Karpas-422 (cell line): Measurements from ENCODE around the gene DEXI. TPM values are rescaled to one million over a fixed set of nuclear protein-coding genes. Genes with fewer than 3 reads are reported as not detected.

Source experiments
- DNase-seq: peaks from one replicate; pipeline ENCODE4 v3.0.0-alpha.2; 2015
- H2AFZ ChIP-seq: fragments of 200-600 bp; sonication (generic); 2 replicates; pipeline ENCODE4 v1.6.1; 2014; ENCODE audit warnings: antibody characterized with exemption, low read length, mixed read lengths
- H3K27ac ChIP-seq: fragments of 200-600 bp; sonication (generic); 2 replicates; pipeline ENCODE4 v1.5.1; 2014; ENCODE audit warnings: mild to moderate bottlenecking, low read length, moderate library complexity
- H3K27me3 ChIP-seq: fragments of 200-600 bp; sonication (generic); 2 replicates; pipeline ENCODE4 v1.6.1; 2014; ENCODE audit warnings: low read length, mixed read lengths
- H3K36me3 ChIP-seq: fragments of 200-600 bp; sonication (generic); 2 replicates; pipeline ENCODE4 v1.6.1; 2014; ENCODE audit warnings: low read length, mixed read lengths; ENCODE audit not compliant: insufficient read depth
- H3K4me1 ChIP-seq: fragments of 200-600 bp; sonication (generic); 2 replicates; pipeline ENCODE4 v1.6.1; 2014; ENCODE audit warnings: mild to moderate bottlenecking, low read length, mixed read lengths
- H3K4me2 ChIP-seq: fragments of 200-600 bp; sonication (generic); 2 replicates; pipeline ENCODE4 v1.6.1; 2014; ENCODE audit warnings: low read length, low read depth, mild to moderate bottlenecking; ENCODE audit not compliant: poor library complexity, severe bottlenecking
- H3K4me3 ChIP-seq: fragments of 200-600 bp; sonication (generic); 2 replicates; pipeline ENCODE4 v1.5.1; 2014; ENCODE audit warnings: mild to moderate bottlenecking, antibody characterized with exemption, low read length, mixed read lengths
- H3K79me2 ChIP-seq: fragments of 200-600 bp; sonication (generic); 2 replicates; pipeline ENCODE4 v1.6.1; 2014; ENCODE audit warnings: mild to moderate bottlenecking, low read length, mixed read lengths
- H3K9ac ChIP-seq: fragments of 200-600 bp; sonication (generic); 2 replicates; pipeline ENCODE4 v1.6.0; 2014; ENCODE audit warnings: low read length
- H3K9me2 ChIP-seq: fragments of 200-600 bp; sonication (generic), shearing (Covaris generic); replicated peaks from 2 replicates; pipeline ENCODE4 v1.6.0; 2014; ENCODE audit warnings: mild to moderate bottlenecking, low read length, moderate library complexity; ENCODE audit not compliant: insufficient read depth
- H3K9me3 ChIP-seq: fragments of 300-700, 200-600 bp; sonication (generic); 2 replicates; pipeline ENCODE4 v1.6.1; 2014; ENCODE audit warnings: low read length, mixed read lengths
- H4K20me1 ChIP-seq: fragments of 200-600 bp; sonication (generic); 2 replicates; pipeline ENCODE4 v1.6.1; 2014; ENCODE audit warnings: mild to moderate bottlenecking, antibody characterized with exemption, low read length, low read depth; ENCODE audit not compliant: insufficient read depth
- total RNA-seq: library from RNA; depleted of rRNA; stranded (reverse); fragments of >200 nt; shearing (Covaris generic); gene quantifications from 2 replicates; pipeline ENCODE4 v1.2.3, GENCODE V29; 2014; ENCODE audit warnings: low replicate concordance

The DEXI gene
- total RNA-seq, 1 experiment from 2014 or later, result 40.7 TPM

- Histone ChIP-seq H3K4me2 (peak overlapping the region; percentile 92), H3K9ac (peak overlapping the region; percentile 77), H3K27ac (peak overlapping the region; percentile 99), H3K9me3 (no peaks in the 10 kb centered on the region), H3K27me3 (no peaks in the 10 kb centered on the region), H3K36me3 (no peaks in the 10 kb centered on the region), H3K79me2 (no peaks in the 10 kb centered on the region), H4K20me1 (no peaks in the 10 kb centered on the region), H3K4me1 (peaks cover 68% of the 10 kb centered on the region), H2AFZ (peak overlapping the region; percentile 44), H3K9me2 (no peaks in the 10 kb centered on the region), H3K4me3 (peak overlapping the region; percentile 68)
- DNase-seq, result peak; percentile 88
These were observed 40.3 kb upstream of the DEXI start for GRCh38 chr16:10982465-10983150.

GRCh38 chr16:10981697-10982216, 39.5 kb upstream of the DEXI start:
- no peak overlapping the region for H2AFZ ChIP-seq
- H3K9me2 ChIP-seq, result no peaks in the 10 kb centered on the region
- no peaks in the 10 kb centered on the region for H3K27me3 ChIP-seq
- no peaks in the 10 kb centered on the region for H4K20me1 ChIP-seq
- no peaks in the 10 kb centered on the region for H3K36me3 ChIP-seq
- no peaks in the 10 kb centered on the region for H3K9me3 ChIP-seq
- H3K4me2 ChIP-seq, result peak overlapping the region; percentile 92
- peak overlapping the region; percentile 60 for H3K9ac ChIP-seq
- peak; percentile 96 for DNase-seq
- H3K27ac ChIP-seq, result peak overlapping the region; percentile 99
- peaks cover 62% of the 10 kb centered on the region for H3K4me1 ChIP-seq
- H3K79me2 ChIP-seq, result no peaks in the 10 kb centered on the region
- peak overlapping the region; percentile 68 for H3K4me3 ChIP-seq

GRCh38 chr16:10980813-10981212, 38.5 kb upstream of the DEXI start:
- no peak for DNase-seq
- Histone ChIP-seq H2AFZ (peak overlapping the region; percentile 57; the same call in 1 of the 2 replicates), H3K9ac (peak overlapping the region; percentile 60), H3K27ac (peak overlapping the region; percentile 99), H3K4me1 (peaks cover 58% of the 10 kb centered on the region), H3K9me3 (no peaks in the 10 kb centered on the region), H3K79me2 (no peaks in the 10 kb centered on the region), H3K36me3 (no peaks in the 10 kb centered on the region), H3K9me2 (no peaks in the 10 kb centered on the region), H3K4me3 (peak overlapping the region; percentile 51; the same call in 1 of the 2 replicates), H3K27me3 (no peaks in the 10 kb centered on the region), H3K4me2 (peak overlapping the region; percentile 92), H4K20me1 (no peaks in the 10 kb centered on the region)

- Histone ChIP-seq H3K9me2 (no peaks in the 10 kb centered on the region), H3K27ac (peak overlapping the region; percentile 99), H3K4me1 (peaks cover 54% of the 10 kb centered on the region), H3K9ac (peak overlapping the region; percentile 60; the same call in 1 of the 2 replicates), H3K4me3 (no peak overlapping the region), H3K9me3 (no peaks in the 10 kb centered on the region), H2AFZ (no peak overlapping the region), H3K79me2 (no peaks in the 10 kb centered on the region), H4K20me1 (no peaks in the 10 kb centered on the region), H3K27me3 (no peaks in the 10 kb centered on the region), H3K4me2 (peak overlapping the region; percentile 92), H3K36me3 (no peaks in the 10 kb centered on the region)
- no peak for DNase-seq
These were observed 37.7 kb upstream of the DEXI start for GRCh38 chr16:10979717-10980601.

- Histone ChIP-seq H3K4me2 (no peak overlapping the region), H3K9ac (no peak overlapping the region), H3K79me2 (no peaks in the 10 kb centered on the region), H2AFZ (no peak overlapping the region), H3K4me3 (no peak overlapping the region), H3K4me1 (peaks cover 51% of the 10 kb centered on the region), H3K9me3 (no peaks in the 10 kb centered on the region), H3K9me2 (no peaks in the 10 kb centered on the region), H4K20me1 (no peaks in the 10 kb centered on the region), H3K27me3 (no peaks in the 10 kb centered on the region), H3K27ac (peak overlapping the region; percentile 99; the same call in 1 of the 2 replicates), H3K36me3 (no peaks in the 10 kb centered on the region)
- DNase-seq, result no peak
These were observed 36.7 kb upstream of the DEXI start for GRCh38 chr16:10978871-10979446.

GRCh38 chr16:10978124-10978523, 35.9 kb upstream of the DEXI start:
- Histone ChIP-seq H3K9me2 (no peaks in the 10 kb centered on the region), H3K9me3 (no peaks in the 10 kb centered on the region), H3K4me3 (no peak overlapping the region), H3K27me3 (no peaks in the 10 kb centered on the region), H3K4me2 (no peak overlapping the region), H3K79me2 (no peaks in the 10 kb centered on the region), H3K4me1 (peaks cover 48% of the 10 kb centered on the region), H3K27ac (no peak overlapping the region), H3K36me3 (no peaks in the 10 kb centered on the region), H2AFZ (no peak overlapping the region), H3K9ac (no peak overlapping the region), H4K20me1 (no peaks in the 10 kb centered on the region)
- no peak for DNase-seq

GRCh38 chr16:10976634-10977033, 34.4 kb upstream of the DEXI start:
- no peaks in the 10 kb centered on the region for H3K9me3 ChIP-seq
- H3K9ac ChIP-seq, result no peak overlapping the region
- DNase-seq, result no peak
- no peak overlapping the region for H3K4me2 ChIP-seq
- H3K9me2 ChIP-seq, result no peaks in the 10 kb centered on the region
- H3K4me3 ChIP-seq, result no peak overlapping the region
- peaks cover 43% of the 10 kb centered on the region for H3K4me1 ChIP-seq
- H3K36me3 ChIP-seq, result no peaks in the 10 kb centered on the region
- no peaks in the 10 kb centered on the region for H4K20me1 ChIP-seq
- H3K27me3 ChIP-seq, result no peaks in the 10 kb centered on the region
- H2AFZ ChIP-seq, result no peak overlapping the region
- no peak overlapping the region; the same call in 1 of the 2 replicates for H3K27ac ChIP-seq
- H3K79me2 ChIP-seq, result no peaks in the 10 kb centered on the region
